OCI-M2 (cell line): ENCODE data around the gene TM2D1.
"Not testable (repeated sequence)": the region's sequence is repeated elsewhere in the genome, so short reads cannot be mapped to it uniquely, and the experiment has no call there.

ENCODE experiments used
- DNase-seq: peaks from one replicate; lab custom pipeline; 2025; ENCODE audit not compliant: unreplicated experiment; lab: John Stamatoyannopoulos, UW

Gene TM2D1

GRCh38 chr1:61724813-61725694, at the start of gene TM2D1:
TSS of gene TM2D1 (minus strand) at chr1:61725141. CDS start at chr1:61725120, 21 bp downstream.
- DNase-seq, result no peak

GRCh38 chr1:61770131-61770530, 45.2 kb upstream of the TM2D1 start:
- DNase-seq, result no peak

- no peak for DNase-seq
Measured at GRCh38 chr1:61757950-61758349, 33.0 kb upstream of the TM2D1 start.

GRCh38 chr1:61756773-61757172, 31.8 kb upstream of the TM2D1 start:
- DNase-seq, result no peak

- DNase-seq, result no peak
Measured at GRCh38 chr1:61754545-61754944, 29.6 kb upstream of the TM2D1 start.

- no peak for DNase-seq
Measured at GRCh38 chr1:61753998-61754508, 29.1 kb upstream of the TM2D1 start.

- no peak for DNase-seq
Measured at GRCh38 chr1:61752921-61753389, 28.0 kb upstream of the TM2D1 start.

GRCh38 chr1:61749574-61749973, 24.6 kb upstream of the TM2D1 start:
- DNase-seq, result no peak

- no peak for DNase-seq
Measured at GRCh38 chr1:61748566-61748965, 23.6 kb upstream of the TM2D1 start.

- no peak for DNase-seq
Measured at GRCh38 chr1:61746813-61747212, 21.9 kb upstream of the TM2D1 start.

GRCh38 chr1:61743716-61744580, 19.0 kb upstream of the TM2D1 start:
- no peak for DNase-seq

GRCh38 chr1:61743431-61743705, 18.4 kb upstream of the TM2D1 start:
- DNase-seq, result no peak

- DNase-seq, result no peak
Measured at GRCh38 chr1:61742620-61743430, 17.9 kb upstream of the TM2D1 start.

GRCh38 chr1:61741711-61742619, 17.0 kb upstream of the TM2D1 start, which contains the start of gene PATJ:
TSS of gene PATJ (plus strand) at chr1:61742480. CDS start at chr1:61762893, 20,413 bp downstream.
- DNase-seq, result no peak

GRCh38 chr1:61740751-61741700, 16.1 kb upstream of the TM2D1 start:
- DNase-seq, result no peak

- no peak for DNase-seq
Measured at GRCh38 chr1:61732726-61733125, 7.8 kb upstream of the TM2D1 start.

GRCh38 chr1:61730679-61731078, 5.7 kb upstream of the TM2D1 start:
- not testable (repeated sequence) for DNase-seq

GRCh38 chr1:61727544-61727943, 2.6 kb upstream of the TM2D1 start:
- DNase-seq, result no peak

GRCh38 chr1:61724506-61724812, 482 bp downstream of the TM2D1 start:
- DNase-seq, result no peak
